ENCODE measurements around the gene TNKS2. TPM values are rescaled to one million over a fixed set of nuclear protein-coding genes. Genes with fewer than 3 reads are reported as not detected.

The TNKS2 gene
- total RNA-seq, 4 donors from 2014 or later, result 26.2 to 40.3 (median 29.5) TPM

DNA sequence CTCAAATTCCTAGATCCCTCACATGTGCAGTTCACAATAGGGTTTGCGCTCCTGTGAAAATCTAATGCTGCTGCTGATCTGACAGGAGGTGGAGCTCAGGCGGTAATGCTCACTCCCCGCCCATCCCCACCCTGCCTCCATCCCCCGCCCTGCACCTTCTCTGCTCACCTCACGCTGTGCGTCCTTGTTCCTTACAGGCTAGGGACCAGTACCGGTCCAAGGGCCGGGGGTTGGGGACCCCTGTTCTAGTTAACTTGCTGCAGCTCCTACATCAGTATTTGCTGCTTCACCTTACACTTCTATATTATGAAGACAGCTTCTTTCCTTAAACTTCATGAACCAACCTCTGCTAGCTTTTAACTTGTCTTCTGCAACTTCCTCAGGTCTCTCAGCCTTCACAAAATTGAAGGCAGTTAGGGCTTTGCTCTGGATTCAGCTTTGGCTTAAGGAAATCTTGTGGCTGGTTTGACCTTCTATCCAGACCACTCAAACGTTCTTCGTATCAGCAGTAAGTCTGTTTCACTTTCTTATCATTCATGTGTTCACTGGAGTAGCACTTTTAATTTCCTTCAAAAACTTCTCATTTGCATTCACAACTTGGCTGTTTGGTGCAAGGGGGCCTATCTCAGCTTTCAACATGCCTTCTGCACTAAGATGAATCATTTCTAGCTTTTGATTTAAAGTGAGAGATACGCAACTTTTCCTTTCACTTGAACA, 1.7 kb upstream of the TNKS2 start:
- intact Hi-C loops (cut with DNase I; ENCODE audit: low total_unique reads), result loop anchor here (5.0 kb wide), 2 partner anchors 384 to 496 kb away; partner anchors contain the start of genes CPEB3, HECTD2 and MARCHF5
- DNase-seq, result peak; percentile 20 to 42
- peak overlapping the region; percentile 41 to 93 (median 84) for H3K4me3 ChIP-seq
- peaks cover 29 to 35% of the 10 kb centered on the region in 2 donors for H3K4me1 ChIP-seq
- H3K9me3 ChIP-seq, result no peaks in the 10 kb centered on the region
- ATAC-seq, result no peak
- in situ Hi-C loops (cut with MboI; ENCODE audit: low sequenced_read_pairs in 4 of 4), result no loop called here
- H3K36me3 ChIP-seq, result no peaks in the 10 kb centered on the region
- peak overlapping the region; percentile 95 to 97 (median 96) for H3K27ac ChIP-seq
- no peak for TF ChIP-seq POLR2A (IDR thresholded peaks at IDR 0.05)
- TF ChIP-seq, protein P1, sequence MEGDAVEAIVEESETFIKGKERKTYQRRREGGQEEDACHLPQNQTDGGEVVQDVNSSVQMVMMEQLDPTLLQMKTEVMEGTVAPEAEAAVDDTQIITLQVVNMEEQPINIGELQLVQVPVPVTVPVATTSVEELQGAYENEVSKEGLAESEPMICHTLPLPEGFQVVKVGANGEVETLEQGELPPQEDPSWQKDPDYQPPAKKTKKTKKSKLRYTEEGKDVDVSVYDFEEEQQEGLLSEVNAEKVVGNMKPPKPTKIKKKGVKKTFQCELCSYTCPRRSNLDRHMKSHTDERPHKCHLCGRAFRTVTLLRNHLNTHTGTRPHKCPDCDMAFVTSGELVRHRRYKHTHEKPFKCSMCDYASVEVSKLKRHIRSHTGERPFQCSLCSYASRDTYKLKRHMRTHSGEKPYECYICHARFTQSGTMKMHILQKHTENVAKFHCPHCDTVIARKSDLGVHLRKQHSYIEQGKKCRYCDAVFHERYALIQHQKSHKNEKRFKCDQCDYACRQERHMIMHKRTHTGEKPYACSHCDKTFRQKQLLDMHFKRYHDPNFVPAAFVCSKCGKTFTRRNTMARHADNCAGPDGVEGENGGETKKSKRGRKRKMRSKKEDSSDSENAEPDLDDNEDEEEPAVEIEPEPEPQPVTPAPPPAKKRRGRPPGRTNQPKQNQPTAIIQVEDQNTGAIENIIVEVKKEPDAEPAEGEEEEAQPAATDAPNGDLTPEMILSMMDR (IDR thresholded peaks at IDR 0.05 in 4 of 5, conservative IDR thresholded peaks at IDR 0.05 in 1 of 5), result no peak
- H3K27me3 ChIP-seq, result no peaks in the 10 kb centered on the region

DNA sequence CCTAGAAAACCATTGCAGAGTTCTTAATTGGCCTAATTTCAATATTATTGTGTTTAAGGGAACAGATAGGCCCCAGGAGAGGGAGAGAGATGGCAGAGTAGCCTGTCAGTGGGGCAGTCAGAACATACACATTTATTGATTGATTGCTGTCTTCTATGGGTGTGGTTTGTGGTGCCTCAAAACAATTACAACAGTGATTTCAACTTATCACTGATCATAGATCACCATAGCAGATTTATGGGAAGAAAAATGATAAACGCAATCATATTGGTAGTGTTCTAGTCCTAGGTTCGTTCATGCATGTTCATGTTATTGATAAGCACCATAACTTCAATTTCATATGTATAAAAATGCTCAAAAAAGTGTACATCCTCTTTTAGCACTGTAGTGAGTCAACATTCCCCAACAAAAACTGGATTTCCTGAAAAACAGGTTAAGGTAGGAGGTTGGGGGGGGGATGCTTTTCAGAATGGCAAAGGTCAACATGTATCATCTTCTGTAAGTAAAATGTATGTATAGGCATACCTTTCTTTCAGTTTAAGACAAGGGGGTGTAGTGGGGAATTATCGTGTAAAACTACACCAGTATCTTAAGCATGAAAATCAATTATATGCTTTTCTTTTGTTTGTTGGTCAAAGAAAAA, 1.1 kb upstream of the TNKS2 start:
- H3K4me1 ChIP-seq, result peaks cover 35 to 41% of the 10 kb centered on the region in 2 donors
- H3K36me3 ChIP-seq, result peaks cover 0 to 3% of the 10 kb centered on the region in 2 donors
- no peaks in the 10 kb centered on the region for H3K27me3 ChIP-seq
- intact Hi-C loops (cut with DNase I; ENCODE audit: low total_unique reads) (loop anchor here (5.0 kb wide), 2 partner anchors 385 to 495 kb away; partner anchors contain the start of genes CPEB3, HECTD2 and MARCHF5), in situ Hi-C loops (cut with MboI; ENCODE audit: low sequenced_read_pairs in 4 of 4) (no loop called here)
- peak overlapping the region; percentile 72 to 93 (median 84) for H3K4me3 ChIP-seq
- DNase-seq (no peak), ATAC-seq (no peak)
- H3K27ac ChIP-seq, result peak overlapping the region; percentile 95 to 97 (median 96)
- no peak for TF ChIP-seq POLR2A (IDR thresholded peaks at IDR 0.05)
- TF ChIP-seq, protein P1 (IDR thresholded peaks at IDR 0.05 in 4 of 5, conservative IDR thresholded peaks at IDR 0.05 in 1 of 5), result no peak
- H3K9me3 ChIP-seq, result no peaks in the 10 kb centered on the region

DNA sequence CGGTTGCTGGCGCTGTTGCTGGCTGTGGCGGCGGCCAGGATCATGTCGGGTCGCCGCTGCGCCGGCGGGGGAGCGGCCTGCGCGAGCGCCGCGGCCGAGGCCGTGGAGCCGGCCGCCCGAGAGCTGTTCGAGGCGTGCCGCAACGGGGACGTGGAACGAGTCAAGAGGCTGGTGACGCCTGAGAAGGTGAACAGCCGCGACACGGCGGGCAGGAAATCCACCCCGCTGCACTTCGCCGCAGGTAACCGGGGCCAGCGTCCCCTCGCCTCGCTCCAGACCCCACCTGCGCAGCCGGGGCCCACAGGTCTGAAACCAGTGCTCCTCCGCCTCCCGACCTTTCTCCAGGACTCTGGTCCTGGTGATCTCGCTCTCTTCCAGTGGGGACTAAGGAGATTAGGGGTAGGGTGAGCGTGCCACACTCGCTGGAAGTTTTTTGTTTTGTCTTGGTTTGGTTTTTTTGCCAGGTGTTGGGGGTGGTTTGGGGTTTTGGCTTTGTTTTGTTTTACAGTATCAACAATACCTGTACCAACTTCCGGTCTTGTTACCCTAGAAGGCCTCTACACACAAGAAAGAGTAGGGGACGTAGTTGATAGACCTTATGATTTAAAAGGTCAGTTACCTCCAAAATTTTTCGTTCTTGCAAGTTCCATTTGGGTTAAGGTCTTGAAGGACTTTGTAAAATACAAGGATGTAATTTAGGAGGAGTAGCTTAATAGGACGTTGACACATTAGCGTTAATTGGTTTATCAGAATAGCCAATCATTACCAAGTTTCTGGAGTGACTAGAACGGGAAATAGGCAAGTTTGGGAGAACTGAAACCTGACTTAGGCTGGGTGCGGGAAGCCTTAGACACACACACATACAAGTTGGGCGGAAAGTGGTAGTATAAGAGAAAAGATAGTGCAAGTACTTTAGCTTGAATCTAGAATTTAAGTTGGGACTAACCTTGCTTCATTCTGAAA, 704 bp downstream of the TNKS2 start:
- no peaks in the 10 kb centered on the region for H3K27me3 ChIP-seq
- intact Hi-C loops (cut with DNase I; ENCODE audit: low total_unique reads), result loop anchor here (2.0 to 5.0 kb wide), 5 partner anchors 40 to 493 kb away; partner anchors contain the start of genes CPEB3, HECTD2, MARCHF5 and PPP1R3C
- DNase-seq (peak in 1 of 2 donors; percentile 5), ATAC-seq (peak; percentile 50 to 58)
- H3K27ac ChIP-seq, result peak overlapping the region; percentile 95 to 97 (median 96)
- peak overlapping the region; percentile 72 to 93 (median 84) for H3K4me3 ChIP-seq
- in situ Hi-C loops (cut with MboI; ENCODE audit: low sequenced_read_pairs in 4 of 4), result no loop called here
- H3K4me1 ChIP-seq, result peaks cover 50 to 59% of the 10 kb centered on the region in 2 donors
- H3K9me3 ChIP-seq, result no peaks in the 10 kb centered on the region
- peaks cover 0 to 8% of the 10 kb centered on the region in 2 donors for H3K36me3 ChIP-seq
- TF ChIP-seq, protein P1 (IDR thresholded peaks at IDR 0.05 in 4 of 5, conservative IDR thresholded peaks at IDR 0.05 in 1 of 5), result no peak
- TF ChIP-seq POLR2A (IDR thresholded peaks at IDR 0.05), result peak in 1 of 2 donors; percentile 36

DNA sequence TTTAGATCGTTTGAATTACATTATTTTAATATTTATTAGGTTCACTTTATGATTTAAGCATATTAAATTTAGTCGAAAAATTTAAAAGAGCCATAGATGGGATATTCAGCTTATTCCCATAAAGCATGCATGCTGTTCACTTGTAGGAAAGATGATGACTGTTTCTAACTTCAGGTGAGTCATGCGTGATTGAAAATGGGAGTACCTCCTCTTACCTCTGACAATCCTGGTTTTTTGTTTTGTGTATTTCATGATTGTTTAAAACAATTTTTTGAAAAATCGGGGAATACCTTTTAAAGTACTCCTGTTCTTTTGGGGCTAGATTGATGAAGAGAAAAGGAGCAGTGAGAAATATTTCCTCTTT, 1.4 kb downstream of the TNKS2 start:
- no peak for TF ChIP-seq POLR2A (IDR thresholded peaks at IDR 0.05)
- TF ChIP-seq, protein P1 (IDR thresholded peaks at IDR 0.05 in 4 of 5, conservative IDR thresholded peaks at IDR 0.05 in 1 of 5), result no peak
- peaks cover 57 to 65% of the 10 kb centered on the region in 2 donors for H3K4me1 ChIP-seq
- in situ Hi-C loops (cut with MboI; ENCODE audit: low sequenced_read_pairs in 4 of 4), result no loop called here
- no peaks in the 10 kb centered on the region for H3K27me3 ChIP-seq
- peak overlapping the region; percentile 95 to 97 (median 96) for H3K27ac ChIP-seq
- peak overlapping the region; percentile 72 to 93 (median 84) for H3K4me3 ChIP-seq
- H3K36me3 ChIP-seq, result peaks cover 0 to 8% of the 10 kb centered on the region in 2 donors
- intact Hi-C loops (cut with DNase I; ENCODE audit: low total_unique reads), result loop anchor here (2.0 to 5.0 kb wide), 5 partner anchors 41 to 493 kb away; partner anchors contain the start of genes CPEB3, HECTD2, MARCHF5 and PPP1R3C
- ATAC-seq (peak; percentile 31 to 61), DNase-seq (no peak)
- no peaks in the 10 kb centered on the region for H3K9me3 ChIP-seq

All from gastrocnemius medialis (tissue), 4 donors.